NCI-H2029 treated with DMSO at 0.1 percent for 48 hours (cell line): Measurements from ENCODE around the gene OR1M1.
A peak's percentile ranks its signal among the peaks of the same experiment; 100 is the strongest.
"Not testable (repeated sequence)": the region's sequence is repeated elsewhere in the genome, so short reads cannot be mapped to it uniquely, and the experiment has no call there.

Experiments used
- DNase-seq: peaks from one replicate; lab custom pipeline; 2025; lab: John Stamatoyannopoulos, UW

OR1M1 gene, protein sequence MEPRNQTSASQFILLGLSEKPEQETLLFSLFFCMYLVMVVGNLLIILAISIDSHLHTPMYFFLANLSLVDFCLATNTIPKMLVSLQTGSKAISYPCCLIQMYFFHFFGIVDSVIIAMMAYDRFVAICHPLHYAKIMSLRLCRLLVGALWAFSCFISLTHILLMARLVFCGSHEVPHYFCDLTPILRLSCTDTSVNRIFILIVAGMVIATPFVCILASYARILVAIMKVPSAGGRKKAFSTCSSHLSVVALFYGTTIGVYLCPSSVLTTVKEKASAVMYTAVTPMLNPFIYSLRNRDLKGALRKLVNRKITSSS

GRCh38 chr19:9086761-9087160 lies at the start of gene OR1M1:
TSS of gene OR1M1 (plus strand) at chr19:9087061. CDS start at chr19:9093245, 6,184 bp downstream.
- DNase-seq: no peak

GRCh38 chr19:9037400-9038062 lies 49.3 kb upstream of the OR1M1 start:
- no peak for DNase-seq

- no peak for DNase-seq
Observed at GRCh38 chr19:9039728-9040127, 47.1 kb upstream of the OR1M1 start.

- no peak for DNase-seq
Observed at GRCh38 chr19:9040131-9040530, 46.7 kb upstream of the OR1M1 start.

GRCh38 chr19:9041023-9041422 lies 45.8 kb upstream of the OR1M1 start:
- no peak for DNase-seq

- DNase-seq: no peak
Observed at GRCh38 chr19:9043524-9043923, 43.3 kb upstream of the OR1M1 start.

- no peak for DNase-seq
Observed at GRCh38 chr19:9044449-9044848, 42.4 kb upstream of the OR1M1 start.

DNA sequence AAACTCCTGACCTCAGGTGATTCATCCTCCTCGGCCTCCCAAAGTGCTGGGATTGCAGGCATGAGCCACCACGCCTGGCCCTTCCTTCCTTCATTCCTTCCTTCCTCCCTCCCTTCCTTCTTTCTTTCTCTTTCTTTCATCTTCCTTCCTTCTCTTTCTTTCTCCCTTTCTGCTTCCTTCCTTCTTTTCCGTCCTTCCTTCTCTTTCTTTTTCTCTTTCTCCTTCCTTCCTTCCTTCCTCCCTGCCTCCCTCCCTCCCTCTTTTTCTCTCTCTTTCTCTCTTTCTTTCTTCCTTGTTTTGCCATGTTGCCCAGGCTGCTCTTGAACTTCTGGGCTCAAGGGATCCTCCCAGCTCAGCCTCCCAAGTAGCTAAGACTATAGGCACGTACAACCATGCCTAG lies 40.2 kb upstream of the OR1M1 start:
- DNase-seq: no peak

DNA sequence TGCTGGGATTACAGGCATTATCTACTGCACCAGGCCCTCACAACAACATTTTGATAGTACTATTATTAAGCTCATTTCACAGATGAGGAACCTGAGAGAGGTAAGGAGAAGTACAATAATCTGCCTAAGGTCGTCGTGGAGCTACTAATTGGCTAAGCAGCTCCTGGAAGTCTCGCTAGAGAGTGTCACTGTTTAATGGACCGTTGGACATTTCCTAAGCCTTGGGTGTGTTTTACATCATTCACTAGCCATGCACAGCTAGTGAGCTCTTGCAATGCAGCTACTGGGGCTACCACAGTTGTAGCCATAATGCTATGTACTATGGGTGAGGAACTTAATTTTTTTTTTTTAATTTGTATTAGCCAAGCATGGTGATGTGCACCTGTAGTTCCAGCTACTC lies 34.0 kb upstream of the OR1M1 start:
- no peak for DNase-seq

DNA sequence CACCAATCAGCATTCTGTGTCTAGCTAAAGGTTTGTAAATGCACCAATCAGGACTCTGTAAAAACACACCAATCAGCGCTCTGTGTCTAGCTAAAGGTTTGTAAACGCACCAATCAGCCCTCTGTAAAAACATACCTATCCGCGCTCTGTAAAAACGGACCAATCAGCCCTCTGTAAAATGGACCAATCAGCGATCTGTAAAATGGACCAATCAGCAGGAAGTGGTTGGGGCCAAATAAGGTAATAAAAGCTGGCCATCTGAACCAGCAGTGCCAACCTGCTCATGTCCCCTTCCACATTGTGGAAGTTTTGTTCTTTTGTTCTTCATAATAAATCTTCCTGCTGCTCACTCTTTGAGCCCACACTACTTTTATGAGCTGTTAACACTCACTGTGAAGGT lies 33.2 kb upstream of the OR1M1 start:
- DNase-seq: not testable (repeated sequence)

DNA sequence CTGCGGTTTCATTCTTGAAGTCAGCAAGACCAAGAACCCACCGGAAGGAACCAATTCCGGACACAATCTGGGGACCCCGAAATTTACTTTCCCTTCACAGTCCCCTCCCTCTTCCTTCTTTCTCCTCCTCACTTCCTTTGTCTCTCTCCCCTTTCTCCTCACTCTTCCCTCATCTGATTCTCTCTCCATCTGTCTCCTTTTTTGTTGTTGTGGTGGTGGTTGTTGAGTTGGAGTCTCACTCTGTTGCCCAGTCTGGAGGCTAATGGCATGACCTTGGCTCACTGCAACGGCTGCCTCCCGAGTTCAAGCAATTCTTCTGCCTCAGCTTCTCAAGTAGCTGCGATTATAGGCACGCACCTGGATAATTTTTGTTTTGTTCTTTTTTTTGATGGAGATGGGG lies 32.7 kb upstream of the OR1M1 start:
- no peak for DNase-seq

GRCh38 chr19:9054765-9055164 lies 32.1 kb upstream of the OR1M1 start:
- DNase-seq: no peak

DNA sequence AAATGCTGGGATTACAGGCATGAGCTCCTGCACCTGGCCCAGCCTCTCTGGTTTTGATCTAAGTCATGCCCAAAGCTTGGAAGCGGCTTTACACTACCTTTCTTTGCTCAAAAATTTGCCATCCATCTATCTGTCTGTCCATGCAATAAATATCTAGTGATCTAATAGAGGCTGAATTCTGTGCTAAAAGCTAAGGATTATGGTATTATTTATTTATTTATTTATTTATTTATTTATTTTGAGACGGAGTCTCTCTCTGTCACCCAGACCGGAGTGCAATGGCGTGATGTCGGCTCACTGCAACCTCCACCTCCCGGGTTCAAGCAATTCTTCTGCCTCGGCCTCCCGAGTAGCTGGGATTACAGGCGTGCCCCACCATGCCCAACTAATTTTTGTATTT lies 30.7 kb upstream of the OR1M1 start:
- not testable (repeated sequence) for DNase-seq

DNA sequence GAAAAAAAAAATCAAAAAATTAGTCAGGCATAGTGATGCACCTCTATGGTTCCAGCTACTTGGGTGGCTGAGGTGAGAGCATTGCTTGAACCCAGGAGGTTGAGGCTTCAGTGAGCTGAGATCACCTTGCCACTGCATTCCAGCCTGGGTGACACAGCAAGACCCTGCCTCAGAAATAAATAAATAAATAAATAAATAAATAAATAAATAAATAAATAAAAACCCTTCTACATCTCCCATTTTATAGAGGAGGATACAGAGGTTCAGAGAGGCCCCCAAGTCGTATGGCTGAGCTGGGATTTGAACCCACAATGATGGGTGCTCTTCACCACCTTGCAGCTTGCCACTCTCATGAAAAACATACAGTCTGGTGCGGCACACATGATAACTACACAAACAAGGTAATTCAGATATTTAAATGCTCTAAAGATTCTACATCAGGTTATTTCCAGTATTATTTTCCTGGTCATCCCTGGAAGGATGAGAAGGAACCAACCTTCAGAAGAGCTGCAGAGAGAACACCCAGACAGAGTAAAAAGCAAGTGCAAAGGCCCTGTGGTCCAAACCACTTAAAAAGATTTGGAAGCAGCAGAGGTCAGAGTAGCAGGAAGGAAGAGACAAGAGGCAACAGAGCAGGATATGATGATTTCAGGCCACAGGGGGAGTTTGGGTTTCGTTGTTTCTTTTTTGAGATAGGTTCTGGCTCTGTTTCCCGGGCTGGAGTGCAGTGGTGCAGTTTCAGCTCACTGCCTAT lies 29.2 kb upstream of the OR1M1 start:
- no peak for DNase-seq

DNA sequence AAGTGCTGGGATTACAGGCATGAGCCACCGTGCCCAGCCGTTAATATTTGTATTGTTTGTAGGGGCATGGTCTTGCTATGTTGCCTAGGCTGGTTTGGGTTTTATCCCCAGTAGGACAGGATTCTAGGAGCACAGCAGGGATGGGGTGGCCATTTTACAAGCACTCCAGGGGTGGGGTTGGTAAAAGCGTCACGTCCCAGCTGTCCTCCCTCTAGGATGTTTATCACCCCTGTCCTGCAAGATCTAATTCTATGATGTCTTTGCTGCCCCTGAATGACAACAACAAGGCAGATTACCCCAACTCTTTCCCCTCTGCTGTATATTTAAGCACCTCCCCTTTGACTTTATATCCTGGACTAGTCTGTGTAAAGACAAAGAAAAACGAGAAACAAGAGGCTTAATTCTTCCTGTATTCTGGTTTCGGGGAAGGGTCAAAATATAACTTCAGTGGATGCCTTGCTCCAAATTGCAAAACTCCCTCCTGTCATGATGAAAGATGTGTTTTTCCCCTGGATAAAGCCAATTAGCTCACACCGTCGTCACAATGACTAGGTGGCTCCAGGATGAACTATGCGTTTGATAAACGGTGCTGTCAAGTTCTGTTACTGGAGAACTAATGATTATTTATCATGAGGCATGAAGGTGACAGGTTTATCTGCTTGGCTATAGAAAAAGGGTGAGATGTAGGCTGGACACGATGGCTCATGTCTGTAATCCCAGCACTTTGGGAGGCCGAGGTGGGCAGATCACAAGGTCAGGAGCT lies 27.8 kb upstream of the OR1M1 start:
- DNase-seq: no peak

DNA sequence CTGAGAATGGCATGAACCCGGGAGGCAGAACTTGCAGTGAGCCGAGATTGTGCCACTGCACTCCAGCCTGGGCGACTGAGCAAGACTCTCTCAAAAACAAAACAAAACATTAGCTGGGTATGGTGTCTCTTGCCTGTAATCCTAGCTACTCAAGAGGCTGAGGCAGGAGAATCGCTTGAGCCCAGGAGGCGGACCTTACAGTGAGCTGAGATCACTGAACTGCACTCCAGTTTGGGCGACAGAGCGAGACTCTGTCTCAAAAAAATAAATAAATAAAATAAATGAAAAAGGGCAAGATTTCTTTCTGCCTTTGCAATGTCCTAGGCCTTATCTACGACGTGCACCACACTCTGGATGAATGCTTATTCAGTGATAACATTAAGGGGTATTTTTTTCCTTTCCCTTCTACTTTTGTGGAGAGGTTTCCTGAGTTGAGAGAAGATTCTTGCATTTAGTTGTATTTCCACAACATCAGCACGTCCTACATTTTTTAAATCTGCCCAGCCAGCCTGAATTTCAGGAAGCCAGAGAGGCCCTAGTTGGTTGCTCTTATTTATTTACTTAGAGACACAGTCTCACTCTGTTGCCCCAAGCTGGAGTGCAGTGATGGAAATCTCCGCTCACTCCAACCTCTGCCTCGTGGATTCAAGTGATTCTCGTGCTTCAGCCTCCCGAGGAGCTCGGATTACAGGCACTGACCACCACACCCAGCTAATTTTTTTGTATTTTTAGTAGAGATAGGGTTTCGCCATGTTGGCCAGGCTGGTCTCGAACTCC lies 26.1 kb upstream of the OR1M1 start:
- DNase-seq: no peak

DNA sequence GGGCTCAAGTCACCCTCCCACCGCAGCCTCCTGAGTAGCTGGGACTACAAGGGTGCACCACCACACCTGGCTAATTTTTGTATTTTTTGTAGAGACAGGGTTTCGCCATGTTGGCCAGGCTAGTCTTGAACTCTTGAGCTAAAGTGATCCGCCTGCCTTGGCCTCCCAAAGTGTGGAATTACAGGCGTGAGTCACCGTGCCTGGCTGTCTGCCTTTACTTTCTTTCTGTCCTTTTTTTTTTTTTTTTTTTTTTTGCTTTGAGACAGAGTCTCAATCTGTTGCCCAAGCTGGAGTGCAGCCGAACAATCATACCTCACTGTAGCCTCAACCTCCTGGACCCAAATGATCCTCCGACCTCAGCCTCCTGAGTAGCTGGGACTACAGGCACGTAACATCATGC lies 25.0 kb upstream of the OR1M1 start:
- no peak for DNase-seq

DNA sequence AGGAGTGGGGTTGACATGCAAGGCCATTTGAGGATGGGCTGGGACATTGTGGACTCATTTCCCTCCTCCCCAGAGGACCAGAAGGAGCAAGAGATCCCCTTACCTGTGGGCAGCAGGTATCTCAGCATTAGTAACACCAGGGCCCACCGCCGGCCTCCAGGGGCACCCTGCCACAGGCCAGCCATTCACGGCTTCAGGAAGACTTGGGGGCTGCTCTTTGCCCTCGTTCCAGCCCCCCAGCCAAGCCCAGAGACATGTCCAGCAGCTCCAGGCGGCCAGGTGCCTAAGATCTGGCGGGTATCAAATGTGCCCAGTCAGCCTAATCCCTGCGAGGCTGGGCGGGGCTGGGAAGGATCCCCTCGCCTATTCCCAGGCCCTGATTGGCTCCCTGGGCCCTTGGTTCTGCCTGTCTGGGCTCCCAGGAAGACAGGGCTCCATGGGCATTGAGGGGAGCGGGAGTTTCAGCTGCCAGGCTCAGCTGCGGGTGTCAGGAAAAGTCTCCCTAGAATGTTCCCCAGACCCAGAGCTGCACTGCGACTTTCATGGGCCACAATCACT lies 21.3 kb upstream of the OR1M1 start:
- no peak for DNase-seq

GRCh38 chr19:9070066-9070465 lies 16.8 kb upstream of the OR1M1 start:
- DNase-seq: peak; percentile 34

- not testable (repeated sequence) for DNase-seq
Observed at GRCh38 chr19:9071720-9072119, 15.1 kb upstream of the OR1M1 start.

- no peak for DNase-seq
Observed at GRCh38 chr19:9073806-9074205, 13.1 kb upstream of the OR1M1 start.
